Endothelial cell of umbilical vein (primary cell): ENCODE data around the gene ASCL5.

Experiments
- EZH2 ChIP-seq: IDR thresholded peaks from 2 replicates; pipeline ENCODE4 v1.6.1; 2012; ENCODE audit warnings: borderline replicate concordance, low read depth, mild to moderate bottlenecking, moderate library complexity, low read length, inconsistent platforms; ENCODE audit not compliant: severe bottlenecking
- FOS ChIP-seq: IDR thresholded peaks from 2 replicates; pipeline ENCODE4 v1.6.1; 2011; ENCODE audit warnings: mild to moderate bottlenecking, low read length, moderate library complexity, borderline replicate concordance; ENCODE audit not compliant: insufficient read depth
- GATA2 ChIP-seq: IDR thresholded peaks from 2 replicates; pipeline ENCODE4 v1.7.0; 2011; ENCODE audit warnings: low read depth, mild to moderate bottlenecking, moderate library complexity, mixed read lengths, low read length; ENCODE audit not compliant: insufficient read length, insufficient read depth
- JUN ChIP-seq: IDR thresholded peaks from 2 replicates; pipeline ENCODE4 v1.6.1; 2011; ENCODE audit warnings: borderline replicate concordance, low read depth; ENCODE audit not compliant: insufficient read length, insufficient read depth
- MYC ChIP-seq: IDR thresholded peaks from one replicate; pipeline ENCODE4 v1.6.1; 2011; ENCODE audit warnings: mild to moderate bottlenecking, low read depth, low read length
- POLR2A ChIP-seq: IDR thresholded peaks from 2 replicates; pipeline ENCODE4 v1.6.1; 2012; ENCODE audit warnings: low read depth, mild to moderate bottlenecking, control low read depth, low read length
- POLR2AphosphoS5 ChIP-seq: IDR thresholded peaks from 2 replicates; pipeline ENCODE4 v1.6.1; 2012; ENCODE audit warnings: low read depth, mild to moderate bottlenecking, control low read depth, low read length, moderate library complexity; ENCODE audit not compliant: insufficient read depth
- TF ChIP-seq, protein P1 (sequence below), 2 donors: IDR thresholded peaks; 1 replicate in 1 of 2; 2 replicates in 1 of 2; pipeline ENCODE4 v1.5.1; 2011; ENCODE audit warnings: low read length in 2 of 2, mild to moderate bottlenecking in 2 of 2, moderate library complexity in 2 of 2, control low read depth in 1 of 2, inconsistent platforms in 1 of 2, low read depth in 1 of 2; ENCODE audit not compliant: insufficient read depth in 1 of 2; ENCODE audit errors: extremely low read depth in 1 of 2
- TF ChIP-seq, protein P2 (sequence below): IDR thresholded peaks from 2 replicates; pipeline ENCODE4 v1.6.1; 2011; ENCODE audit not compliant: insufficient read depth, insufficient read length

DNA sequence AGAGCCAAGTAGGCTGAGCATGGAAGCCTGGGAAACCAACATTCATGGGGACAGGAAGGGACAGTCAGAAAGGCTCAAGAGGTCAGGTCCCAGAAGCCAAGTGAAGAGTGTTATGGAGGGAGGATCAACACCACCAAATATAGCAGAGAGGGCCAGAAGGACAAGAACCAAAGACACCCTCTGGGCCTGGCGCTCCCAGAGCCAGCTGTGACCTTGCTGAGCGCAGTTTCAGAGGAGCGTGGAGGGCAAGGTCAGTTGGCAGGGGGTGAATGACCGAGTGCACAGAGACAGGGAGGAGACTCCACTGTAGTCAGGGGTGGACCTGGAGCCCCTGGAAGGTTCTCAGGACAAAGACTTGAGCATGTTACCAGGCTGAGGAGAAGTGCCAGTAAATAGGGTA is 4.4 kb upstream of the ASCL5 start:
- TF ChIP-seq, protein P1, sequence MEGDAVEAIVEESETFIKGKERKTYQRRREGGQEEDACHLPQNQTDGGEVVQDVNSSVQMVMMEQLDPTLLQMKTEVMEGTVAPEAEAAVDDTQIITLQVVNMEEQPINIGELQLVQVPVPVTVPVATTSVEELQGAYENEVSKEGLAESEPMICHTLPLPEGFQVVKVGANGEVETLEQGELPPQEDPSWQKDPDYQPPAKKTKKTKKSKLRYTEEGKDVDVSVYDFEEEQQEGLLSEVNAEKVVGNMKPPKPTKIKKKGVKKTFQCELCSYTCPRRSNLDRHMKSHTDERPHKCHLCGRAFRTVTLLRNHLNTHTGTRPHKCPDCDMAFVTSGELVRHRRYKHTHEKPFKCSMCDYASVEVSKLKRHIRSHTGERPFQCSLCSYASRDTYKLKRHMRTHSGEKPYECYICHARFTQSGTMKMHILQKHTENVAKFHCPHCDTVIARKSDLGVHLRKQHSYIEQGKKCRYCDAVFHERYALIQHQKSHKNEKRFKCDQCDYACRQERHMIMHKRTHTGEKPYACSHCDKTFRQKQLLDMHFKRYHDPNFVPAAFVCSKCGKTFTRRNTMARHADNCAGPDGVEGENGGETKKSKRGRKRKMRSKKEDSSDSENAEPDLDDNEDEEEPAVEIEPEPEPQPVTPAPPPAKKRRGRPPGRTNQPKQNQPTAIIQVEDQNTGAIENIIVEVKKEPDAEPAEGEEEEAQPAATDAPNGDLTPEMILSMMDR (IDR thresholded peaks at IDR 0.05; ENCODE audit: extremely low read depth in 1 of 2, insufficient read depth in 1 of 2, low read depth in 1 of 2, low read length in 2 of 2) = no peak
- TF ChIP-seq POLR2AphosphoS5 (no peak), POLR2A (no peak), EZH2 (no peak), JUN (no peak), FOS (no peak), MYC (no peak), GATA2 (no peak)
- TF ChIP-seq, protein P2, sequence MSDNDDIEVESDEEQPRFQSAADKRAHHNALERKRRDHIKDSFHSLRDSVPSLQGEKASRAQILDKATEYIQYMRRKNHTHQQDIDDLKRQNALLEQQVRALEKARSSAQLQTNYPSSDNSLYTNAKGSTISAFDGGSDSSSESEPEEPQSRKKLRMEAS = no peak
